Mesenchymal stem cell (in vitro differentiated cells and primary cell): ENCODE results near the gene LIN9.
"Not testable (repeated sequence)": the region's sequence is repeated elsewhere in the genome, so short reads cannot be mapped to it uniquely, and the experiment has no call there.

Experiments
- DNase-seq: peaks from one replicate; pipeline ENCODE4 v3.0.0-alpha.2; 2013
- H2AFZ ChIP-seq: one replicate; pipeline ENCODE4 v1.6.1; 2013; ENCODE audit warnings: low read depth, mild to moderate bottlenecking, control low read depth, inconsistent platforms, low read length, moderate library complexity
- H2AK5ac ChIP-seq: 2 replicates; pipeline ENCODE4 v1.6.1; 2013; ENCODE audit warnings: low read length, moderate library complexity, mild to moderate bottlenecking, inconsistent platforms; ENCODE audit not compliant: severe bottlenecking
- H2BK120ac ChIP-seq: one replicate; pipeline ENCODE4 v1.6.1; 2013; ENCODE audit warnings: low read depth, mild to moderate bottlenecking, inconsistent platforms, low read length, moderate library complexity
- H2BK12ac ChIP-seq, 2 experiments: one replicate each; pipeline ENCODE4 v1.6.1; 2013; ENCODE audit warnings: inconsistent platforms in 2 of 2, low read length in 2 of 2, mild to moderate bottlenecking in 2 of 2, moderate library complexity in 2 of 2, control low read depth in 1 of 2
- H2BK15ac ChIP-seq: one replicate; pipeline ENCODE4 v1.6.1; 2013; ENCODE audit warnings: mild to moderate bottlenecking, low read depth, inconsistent platforms; ENCODE audit not compliant: poor library complexity, severe bottlenecking
- H2BK5ac ChIP-seq: 2 replicates; pipeline ENCODE4 v1.6.1; 2013; ENCODE audit warnings: low read depth, mild to moderate bottlenecking, low read length, control low read depth, inconsistent platforms; ENCODE audit not compliant: poor library complexity, severe bottlenecking
- H3K14ac ChIP-seq, 2 experiments: one replicate each; pipeline ENCODE4 v1.6.1; 2013; ENCODE audit warnings: inconsistent platforms in 2 of 2, low read length in 2 of 2, control low read depth in 1 of 2, mild to moderate bottlenecking in 1 of 2, moderate library complexity in 1 of 2
- H3K18ac ChIP-seq, 2 experiments: one replicate each; pipeline ENCODE4 v1.6.1; 2013; ENCODE audit warnings: inconsistent platforms in 2 of 2, low read length in 2 of 2, control low read depth in 1 of 2, low read depth in 1 of 2, mild to moderate bottlenecking in 1 of 2
- H3K23ac ChIP-seq, 2 experiments: one replicate each; pipeline ENCODE4 v1.6.1; 2013; ENCODE audit warnings: inconsistent platforms in 2 of 2, low read length in 2 of 2, mild to moderate bottlenecking in 2 of 2, moderate library complexity in 2 of 2, control low read depth in 1 of 2
- H3K27ac ChIP-seq: 2 replicates; pipeline ENCODE4 v1.5.1; 2013; ENCODE audit warnings: mild to moderate bottlenecking, moderate library complexity, low read length, control low read depth, inconsistent platforms; ENCODE audit not compliant: poor library complexity, severe bottlenecking
- H3K27me3 ChIP-seq, 2 experiments: 2 replicates each; pipeline versions ENCODE4 v1.6.1 to v1.7.0; 2013; ENCODE audit warnings: low read length in 2 of 2, mild to moderate bottlenecking in 2 of 2, moderate library complexity in 2 of 2, control low read depth in 1 of 2, inconsistent platforms in 1 of 2; ENCODE audit not compliant: control insufficient read depth in 1 of 2, insufficient read depth in 1 of 2
- H3K36me3 ChIP-seq, 2 experiments: 2 replicates each; pipeline versions ENCODE4 v1.6.1 to v1.7.0; 2013; ENCODE audit warnings: low read length in 2 of 2, control low read depth in 1 of 2, inconsistent platforms in 1 of 2, low read depth in 1 of 2, mild to moderate bottlenecking in 1 of 2; ENCODE audit not compliant: insufficient read depth in 2 of 2, control insufficient read depth in 1 of 2
- H3K4ac ChIP-seq, 2 experiments: one replicate each; pipeline ENCODE4 v1.6.1; 2013; ENCODE audit warnings: inconsistent platforms in 2 of 2, low read length in 2 of 2, mild to moderate bottlenecking in 2 of 2, moderate library complexity in 2 of 2, control low read depth in 1 of 2, low read depth in 1 of 2
- H3K4me1 ChIP-seq: 2 replicates; pipeline ENCODE4 v1.6.1; 2013; ENCODE audit warnings: low read depth, low read length, control low read depth; ENCODE audit not compliant: control insufficient read depth, insufficient read depth
- H3K4me2 ChIP-seq: 2 replicates; pipeline ENCODE4 v1.6.1; 2013; ENCODE audit warnings: low read length, mild to moderate bottlenecking, inconsistent platforms; ENCODE audit not compliant: poor library complexity, severe bottlenecking
- H3K4me3 ChIP-seq, 2 experiments: 2 replicates each; pipeline versions ENCODE4 v1.5.1 to v1.7.0; 2013; ENCODE audit warnings: low read length in 2 of 2, mild to moderate bottlenecking in 2 of 2, control low read depth in 1 of 2, low read depth in 1 of 2; ENCODE audit not compliant: insufficient read depth in 1 of 2
- H3K79me1 ChIP-seq: replicated peaks from 2 replicates; pipeline ENCODE4 v1.6.1; 2013; ENCODE audit warnings: mild to moderate bottlenecking, control low read depth, low read length, inconsistent platforms; ENCODE audit not compliant: poor library complexity, severe bottlenecking
- H3K9ac ChIP-seq: 2 replicates; pipeline ENCODE4 v1.7.0; 2013; ENCODE audit warnings: mild to moderate bottlenecking, low read length, moderate library complexity
- H3K9me3 ChIP-seq: 2 replicates; pipeline ENCODE4 v1.7.0; 2013; ENCODE audit warnings: mild to moderate bottlenecking, low read length; ENCODE audit not compliant: control insufficient read depth
- H4K8ac ChIP-seq: one replicate; pipeline ENCODE4 v1.6.1; 2013; ENCODE audit warnings: inconsistent platforms, mild to moderate bottlenecking, low read length, moderate library complexity
- H4K91ac ChIP-seq: one replicate; pipeline ENCODE4 v1.6.1; 2013; ENCODE audit warnings: mild to moderate bottlenecking, low read length, inconsistent platforms
- WGBS: methylation state at CpG from one replicate; pipeline ENCODE4 v1.1.7; 2013; ENCODE audit warnings: mixed read lengths; 5-methylcytosine and 5-hydroxymethylcytosine counted together

Gene LIN9

GRCh38 chr1:226340111-226340510 is 31.1 kb upstream of the LIN9 start:
- H2BK5ac ChIP-seq, H2BK15ac ChIP-seq, H3K4me1 ChIP-seq, DNase-seq, H3K9me3 ChIP-seq, H2BK12ac ChIP-seq, H3K27me3 ChIP-seq, H3K4me3 ChIP-seq, H2AFZ ChIP-seq, H3K4ac ChIP-seq, H3K18ac ChIP-seq, H3K9ac ChIP-seq, H3K79me1 ChIP-seq, H4K91ac ChIP-seq, H3K27ac ChIP-seq, H3K14ac ChIP-seq, H3K36me3 ChIP-seq, H3K4me2 ChIP-seq, H4K8ac ChIP-seq, H3K23ac ChIP-seq, H2BK120ac ChIP-seq, H2AK5ac ChIP-seq: not testable (repeated sequence)
- WGBS: 74% methylated on average over 3 of the region's 3 CpGs

GRCh38 chr1:226337276-226337875 is 28.4 kb upstream of the LIN9 start:
- H3K9me3 ChIP-seq: peaks cover 3% of the 10 kb centered on the region
- no peak overlapping the region for H2BK120ac ChIP-seq
- no peak overlapping the region for H3K27ac ChIP-seq
- H4K91ac ChIP-seq: no peak overlapping the region
- H3K4ac ChIP-seq: no peak overlapping the region
- H3K4me1 ChIP-seq: peaks cover 3% of the 10 kb centered on the region
- H3K9ac ChIP-seq: no peak overlapping the region
- H3K27me3 ChIP-seq: no peaks in the 10 kb centered on the region
- H3K14ac ChIP-seq: no peak overlapping the region
- H2BK12ac ChIP-seq: no peak overlapping the region
- DNase-seq: no peak
- no peak overlapping the region for H2AFZ ChIP-seq
- H2BK5ac ChIP-seq: no peak overlapping the region
- no peaks in the 10 kb centered on the region for H3K79me1 ChIP-seq
- no peak overlapping the region for H3K4me3 ChIP-seq
- WGBS: 74% methylated on average over 5 of the region's 8 CpGs
- H4K8ac ChIP-seq: no peak overlapping the region
- no peak overlapping the region for H3K18ac ChIP-seq
- no peak overlapping the region for H3K23ac ChIP-seq
- no peak overlapping the region for H2AK5ac ChIP-seq
- no peak overlapping the region for H3K4me2 ChIP-seq
- H3K36me3 ChIP-seq: no peaks in the 10 kb centered on the region
- H2BK15ac ChIP-seq: no peak overlapping the region

- no peak overlapping the region for H3K4ac ChIP-seq
- H3K4me2 ChIP-seq: no peak overlapping the region
- H2BK5ac ChIP-seq: no peak overlapping the region
- no CpG with 5 or more reads among the region's 1 CpG for WGBS
- H3K79me1 ChIP-seq: no peaks in the 10 kb centered on the region
- no peak overlapping the region for H3K27ac ChIP-seq
- no peak overlapping the region for H4K8ac ChIP-seq
- H3K27me3 ChIP-seq: no peaks in the 10 kb centered on the region
- H2BK120ac ChIP-seq: no peak overlapping the region
- no peak overlapping the region for H3K23ac ChIP-seq
- H3K14ac ChIP-seq: no peak overlapping the region
- H3K36me3 ChIP-seq: no peaks in the 10 kb centered on the region
- H2AFZ ChIP-seq: no peak overlapping the region
- H2BK12ac ChIP-seq: no peak overlapping the region
- H2BK15ac ChIP-seq: no peak overlapping the region
- H3K9ac ChIP-seq: no peak overlapping the region
- no peak for DNase-seq
- H3K18ac ChIP-seq: no peak overlapping the region
- H3K9me3 ChIP-seq: peaks cover 3% of the 10 kb centered on the region
- no peak overlapping the region for H2AK5ac ChIP-seq
- no peak overlapping the region for H3K4me3 ChIP-seq
- H4K91ac ChIP-seq: no peak overlapping the region
- H3K4me1 ChIP-seq: peaks cover 3% of the 10 kb centered on the region
Measured at GRCh38 chr1:226335661-226336060, 26.7 kb upstream of the LIN9 start.

GRCh38 chr1:226332947-226333346 is 24.0 kb upstream of the LIN9 start:
- peak overlapping the region; percentile 76 for H3K9ac ChIP-seq

More at GRCh38 chr1:226332947-226333346, 24.0 kb upstream of the LIN9 start:
- Histone ChIP-seq H3K4me3 (peak overlapping the region in 1 of 2 experiments; percentile 68), H2BK12ac (no peak overlapping the region), H3K4me2 (no peak overlapping the region), H2BK5ac (no peak overlapping the region), H3K23ac (no peak overlapping the region), H2AK5ac (no peak overlapping the region), H3K4me1 (peaks cover 3% of the 10 kb centered on the region), H2BK15ac (no peak overlapping the region), H3K14ac (no peak overlapping the region), H4K8ac (no peak overlapping the region), H2AFZ (no peak overlapping the region), H3K4ac (no peak overlapping the region), H4K91ac (no peak overlapping the region), H3K18ac (no peak overlapping the region), H3K27me3 (no peaks in the 10 kb centered on the region), H2BK120ac (no peak overlapping the region), H3K9me3 (no peaks in the 10 kb centered on the region), H3K36me3 (no peaks in the 10 kb centered on the region), H3K27ac (no peak overlapping the region), H3K79me1 (no peaks in the 10 kb centered on the region)
- peak; percentile 8 for DNase-seq
- WGBS: 63% methylated on average over 1 of the region's 2 CpGs
